GM19238 (cell line): ENCODE measurements around the gene RAB13.

ENCODE experiments used
- DNase-seq: peaks from one replicate; pipeline ENCODE4 v3.0.0; 2011; ENCODE audit warnings: low spot score; ENCODE audit not compliant: insufficient read length

RAB13 gene

GRCh38 chr1:153934746-153935145 lies 51.4 kb downstream of the RAB13 start:
- no peak for DNase-seq

GRCh38 chr1:153933955-153934354 lies 52.2 kb downstream of the RAB13 start:
- DNase-seq, result no peak

- DNase-seq, result no peak
Observed at GRCh38 chr1:153933430-153933829, 52.7 kb downstream of the RAB13 start.

- no peak for DNase-seq
Observed at GRCh38 chr1:153932156-153933131, 53.7 kb downstream of the RAB13 start.
